Bronchial epithelial cell (primary cell): ENCODE data around the gene LAMA3. TPM values are rescaled to one million over a fixed set of nuclear protein-coding genes. Genes with fewer than 3 reads are reported as not detected.

Source experiments
- DNase-seq: peaks from one replicate; pipeline ENCODE4 v3.0.0-alpha.2; 2010; ENCODE audit warnings: low read depth
- FAIRE-seq: peaks from 2 replicates; lab custom pipeline; 2011; peaks lifted over from hg19 to GRCh38; lab: Jason Lieb, UNC
- H3K27me3 ChIP-seq: 2 replicates; pipeline ENCODE4 v1.5.1; 2011; ENCODE audit warnings: low read length; ENCODE audit not compliant: control insufficient read depth, insufficient read depth
- H3K36me3 ChIP-seq: 2 replicates; pipeline ENCODE4 v1.5.1; 2011; ENCODE audit warnings: low read length; ENCODE audit not compliant: control insufficient read depth, insufficient read depth
- H3K4me3 ChIP-seq: 2 replicates; pipeline ENCODE4 v1.5.1; 2011; ENCODE audit warnings: mild to moderate bottlenecking, low read depth, low read length, control low read depth
- total RNA-seq: library from RNA; depleted of rRNA; stranded (reverse); fragments of >200 nt; gene quantifications from 2 replicates; pipeline ENCODE4 v1.2.1, GENCODE V29; 2014
- TF ChIP-seq, protein P1 (sequence below): IDR thresholded peaks from 2 replicates; pipeline ENCODE4 v1.5.1; 2011; ENCODE audit warnings: mild to moderate bottlenecking, moderate library complexity, low read length, control low read depth, inconsistent platforms; ENCODE audit not compliant: insufficient read depth, severe bottlenecking

LAMA3 gene
- total RNA-seq, 1 donor from 2014 or later = 531 TPM

DNA sequence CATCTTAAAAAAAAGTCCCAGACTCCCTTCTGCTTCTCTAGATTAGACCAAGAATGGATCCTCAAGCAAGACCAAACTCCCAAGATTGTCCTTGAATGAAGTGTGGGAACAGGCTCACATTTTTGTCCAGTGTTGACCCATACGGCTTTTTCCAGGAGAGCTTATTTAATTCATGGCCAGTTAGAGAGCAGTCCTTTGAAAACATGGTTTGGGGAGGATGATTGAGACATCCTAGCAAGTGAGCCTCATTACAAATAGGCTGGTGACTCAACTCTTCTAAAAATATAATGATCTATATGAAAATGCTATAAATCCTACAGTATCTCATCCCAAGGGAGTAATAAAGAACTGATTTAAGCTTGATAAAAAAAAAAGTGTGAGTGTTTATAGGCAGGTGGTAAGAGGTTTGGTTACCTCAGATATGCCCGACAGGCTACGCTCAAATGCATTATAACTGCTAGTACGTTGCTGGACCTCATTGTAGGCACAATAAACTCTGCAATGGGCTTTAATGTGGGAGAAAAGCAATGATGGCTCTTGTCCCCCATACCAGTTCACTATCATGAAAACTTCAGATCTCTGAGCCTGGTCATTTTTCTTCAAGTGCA, 43.6 kb upstream of the LAMA3 start:
- DNase-seq (no peak), FAIRE-seq (no peak)
- TF ChIP-seq, protein P1, sequence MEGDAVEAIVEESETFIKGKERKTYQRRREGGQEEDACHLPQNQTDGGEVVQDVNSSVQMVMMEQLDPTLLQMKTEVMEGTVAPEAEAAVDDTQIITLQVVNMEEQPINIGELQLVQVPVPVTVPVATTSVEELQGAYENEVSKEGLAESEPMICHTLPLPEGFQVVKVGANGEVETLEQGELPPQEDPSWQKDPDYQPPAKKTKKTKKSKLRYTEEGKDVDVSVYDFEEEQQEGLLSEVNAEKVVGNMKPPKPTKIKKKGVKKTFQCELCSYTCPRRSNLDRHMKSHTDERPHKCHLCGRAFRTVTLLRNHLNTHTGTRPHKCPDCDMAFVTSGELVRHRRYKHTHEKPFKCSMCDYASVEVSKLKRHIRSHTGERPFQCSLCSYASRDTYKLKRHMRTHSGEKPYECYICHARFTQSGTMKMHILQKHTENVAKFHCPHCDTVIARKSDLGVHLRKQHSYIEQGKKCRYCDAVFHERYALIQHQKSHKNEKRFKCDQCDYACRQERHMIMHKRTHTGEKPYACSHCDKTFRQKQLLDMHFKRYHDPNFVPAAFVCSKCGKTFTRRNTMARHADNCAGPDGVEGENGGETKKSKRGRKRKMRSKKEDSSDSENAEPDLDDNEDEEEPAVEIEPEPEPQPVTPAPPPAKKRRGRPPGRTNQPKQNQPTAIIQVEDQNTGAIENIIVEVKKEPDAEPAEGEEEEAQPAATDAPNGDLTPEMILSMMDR = no peak

DNA sequence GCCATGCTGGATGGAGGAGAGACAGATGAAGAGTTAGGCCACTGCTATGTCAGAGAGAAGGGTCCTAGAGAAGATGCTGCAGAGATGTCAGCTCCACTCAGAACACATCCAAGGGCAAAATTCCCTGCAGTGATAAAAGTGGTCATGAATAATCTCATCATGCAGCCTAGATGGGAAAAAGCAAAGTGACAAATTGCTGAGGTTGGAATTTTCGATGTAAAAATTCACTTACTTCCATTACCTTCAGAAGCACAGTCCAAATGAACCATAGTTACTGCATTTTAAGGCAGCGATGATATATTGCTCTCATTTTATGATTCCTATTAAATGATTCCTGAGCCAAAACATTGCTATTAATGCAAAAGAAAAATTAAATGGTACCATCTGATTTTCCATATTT, 43.0 kb upstream of the LAMA3 start:
- FAIRE-seq = no peak
- H3K4me3 ChIP-seq = no peak overlapping the region
- no peak for DNase-seq

More for the DNA sequence above, 43.6 kb upstream of the LAMA3 start:
- H3K27me3 ChIP-seq = no peaks in the 10 kb centered on the region
- H3K4me3 ChIP-seq = no peak overlapping the region
- H3K36me3 ChIP-seq = no peaks in the 10 kb centered on the region

DNA sequence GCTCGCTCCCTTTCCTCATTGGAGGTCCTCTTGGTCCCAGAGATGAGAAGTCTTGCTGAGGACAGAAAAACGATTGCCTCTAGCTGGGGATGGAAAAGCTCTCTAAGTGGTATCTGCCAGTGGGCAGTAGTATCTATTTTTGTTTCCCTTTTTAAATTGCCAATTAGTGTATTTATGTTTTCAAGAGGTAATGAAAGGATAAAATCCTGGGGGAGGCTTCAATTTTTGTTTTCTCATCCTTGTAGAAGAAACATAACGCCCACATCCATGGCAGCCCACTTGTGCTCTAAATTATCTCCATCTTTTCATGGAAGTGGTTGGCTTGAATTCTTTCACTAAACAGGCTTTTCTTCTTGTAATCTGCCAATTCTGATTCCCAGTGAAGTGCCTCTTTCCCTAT, 40.8 kb upstream of the LAMA3 start:
- Histone ChIP-seq H3K36me3 (peaks cover 2% of the 10 kb centered on the region), H3K27me3 (no peaks in the 10 kb centered on the region), H3K4me3 (no peak overlapping the region)
- DNase-seq (no peak), FAIRE-seq (no peak)
- TF ChIP-seq, protein P1 = no peak

More for the DNA sequence above, 43.0 kb upstream of the LAMA3 start:
- Histone ChIP-seq H3K27me3 (no peaks in the 10 kb centered on the region), H3K36me3 (no peaks in the 10 kb centered on the region)
- TF ChIP-seq, protein P1 = no peak

DNA sequence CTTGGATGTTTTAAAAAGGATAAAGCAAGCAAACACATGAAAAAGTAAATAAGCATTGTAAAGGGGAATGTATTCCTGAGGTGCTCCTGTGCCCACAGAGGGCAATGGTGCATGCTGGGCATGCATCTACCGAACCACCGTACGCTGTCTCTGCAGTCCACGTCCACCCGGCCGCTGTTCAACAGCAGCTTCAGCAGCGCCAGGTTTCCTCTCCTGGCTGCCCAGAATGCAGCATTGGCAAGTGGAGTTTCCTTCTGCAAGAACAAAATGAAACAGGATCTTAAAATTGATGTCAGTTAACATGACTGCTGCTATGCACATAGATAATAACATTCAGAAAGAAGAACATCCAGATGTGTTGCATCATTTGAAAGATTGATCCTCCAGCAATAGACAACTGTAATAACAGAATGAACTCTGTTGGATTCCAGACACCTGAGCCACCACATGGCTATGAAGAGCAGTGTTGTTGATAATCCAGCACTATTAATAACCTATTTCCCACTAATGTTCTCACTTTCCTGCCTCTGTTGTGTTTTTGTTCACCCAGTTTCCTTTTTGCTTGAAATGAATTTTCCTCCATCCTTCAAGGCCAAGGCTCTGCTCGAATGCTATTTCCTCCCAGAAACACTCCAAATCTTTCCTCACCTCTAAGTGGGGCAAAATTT, 40.2 kb upstream of the LAMA3 start:
- Histone ChIP-seq H3K36me3 (peaks cover 2% of the 10 kb centered on the region), H3K27me3 (no peaks in the 10 kb centered on the region), H3K4me3 (no peak overlapping the region)
- DNase-seq (no peak), FAIRE-seq (no peak)
- TF ChIP-seq, protein P1 = no peak

DNA sequence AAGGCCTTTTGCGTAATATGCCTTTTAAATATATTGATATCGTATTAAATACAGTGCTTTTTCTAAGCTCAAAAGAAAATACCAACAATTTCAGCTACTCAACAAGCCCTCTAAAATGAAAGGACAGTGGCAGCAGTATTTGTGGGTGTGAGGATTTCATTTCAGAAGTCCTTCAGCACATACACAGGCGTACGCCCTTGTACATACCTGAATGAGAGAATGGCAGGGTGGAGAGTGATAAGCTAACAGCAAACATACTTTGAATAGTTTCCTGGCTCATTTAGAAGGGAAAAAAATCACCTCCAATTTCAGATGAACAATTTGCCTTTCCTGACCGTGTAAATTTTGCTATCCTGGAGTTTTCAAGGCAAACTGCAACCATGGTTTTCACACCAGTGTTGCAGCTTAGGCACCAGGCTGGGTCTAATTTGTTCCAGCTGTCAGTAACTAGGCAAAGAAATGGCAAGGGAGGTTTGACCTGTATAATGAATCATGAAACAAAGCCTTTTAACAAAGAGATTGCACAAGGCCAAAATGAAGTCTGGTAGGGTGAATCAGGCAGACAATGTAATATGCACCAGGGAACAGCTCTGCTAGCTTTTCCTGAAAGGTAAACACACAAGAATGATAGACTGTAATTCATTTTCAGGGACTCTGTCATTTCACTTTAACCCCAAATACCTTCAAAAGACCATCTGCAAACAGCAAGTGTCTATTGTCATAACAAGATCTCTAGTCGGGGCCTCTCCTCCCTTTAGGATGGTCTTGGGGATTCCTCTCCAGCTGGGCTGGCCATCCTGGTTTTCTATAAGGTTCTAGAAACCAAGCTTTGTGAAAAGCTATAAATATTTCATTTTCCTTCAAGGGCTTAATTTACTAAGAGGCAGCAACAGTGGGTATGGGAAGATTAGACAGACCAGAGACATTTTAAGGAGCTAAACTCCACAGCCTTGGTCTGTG, 38.0 kb upstream of the LAMA3 start:
- peak; percentile 94 for DNase-seq
- peak; percentile 68 for FAIRE-seq
- no peaks in the 10 kb centered on the region for H3K27me3 ChIP-seq
- TF ChIP-seq, protein P1 = no peak
- peaks cover 2% of the 10 kb centered on the region for H3K36me3 ChIP-seq
- no peak overlapping the region for H3K4me3 ChIP-seq
